GM21737 (cell line): ENCODE measurements around the gene ACMSD.
"Not testable (repeated sequence)": the region's sequence is repeated elsewhere in the genome, so short reads cannot be mapped to it uniquely, and the experiment has no call there.

ENCODE experiments used
- ATAC-seq: cut with Tn5 transposase; IDR thresholded peaks from one replicate; pipeline ENCODE4 v1.9.1; 2021; ENCODE audit warnings: mild to moderate bottlenecking, moderate library complexity; ENCODE audit not compliant: unreplicated experiment

The ACMSD gene

GRCh38 chr2:134905168-134905567, 66.8 kb downstream of the ACMSD start:
- no peak for ATAC-seq

- ATAC-seq, result no peak
Measured at GRCh38 chr2:134906726-134907125, 68.3 kb downstream of the ACMSD start.

GRCh38 chr2:134907441-134908116, 69.2 kb downstream of the ACMSD start:
- ATAC-seq, result not testable (repeated sequence)

DNA sequence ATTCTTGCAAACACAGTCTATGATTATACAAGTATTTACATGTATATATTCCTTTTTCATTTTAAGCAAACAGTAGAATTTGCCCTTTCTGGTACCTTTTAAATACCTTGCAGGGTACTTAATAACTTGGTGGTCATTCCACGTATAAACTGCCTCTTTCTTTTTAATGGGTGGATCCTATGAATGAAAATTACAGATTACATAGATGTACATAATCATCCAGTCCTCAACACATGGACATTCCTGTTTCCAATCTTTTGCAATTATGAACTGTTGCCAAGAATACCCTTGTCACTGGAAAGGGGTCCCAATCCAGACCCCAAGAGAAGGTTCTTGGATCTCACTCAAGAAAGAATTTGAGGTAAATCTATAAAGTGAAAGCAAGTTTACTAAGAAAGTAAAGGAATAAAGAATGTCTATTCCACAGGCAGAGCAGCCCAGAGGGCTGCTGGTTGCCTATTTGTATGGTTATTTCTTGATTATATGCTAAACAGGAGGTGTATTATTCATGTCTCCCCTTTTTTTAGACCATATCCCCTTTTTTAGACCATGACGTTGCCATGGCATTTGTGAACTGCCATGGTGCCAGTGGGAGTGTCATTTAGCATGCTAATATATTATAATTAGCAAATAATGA, 72.5 kb downstream of the ACMSD start:
- no peak for ATAC-seq

- ATAC-seq, result no peak
Measured at GRCh38 chr2:134911400-134911785, 73.0 kb downstream of the ACMSD start.

- no peak for ATAC-seq
Measured at GRCh38 chr2:134912361-134912760, 73.9 kb downstream of the ACMSD start.

DNA sequence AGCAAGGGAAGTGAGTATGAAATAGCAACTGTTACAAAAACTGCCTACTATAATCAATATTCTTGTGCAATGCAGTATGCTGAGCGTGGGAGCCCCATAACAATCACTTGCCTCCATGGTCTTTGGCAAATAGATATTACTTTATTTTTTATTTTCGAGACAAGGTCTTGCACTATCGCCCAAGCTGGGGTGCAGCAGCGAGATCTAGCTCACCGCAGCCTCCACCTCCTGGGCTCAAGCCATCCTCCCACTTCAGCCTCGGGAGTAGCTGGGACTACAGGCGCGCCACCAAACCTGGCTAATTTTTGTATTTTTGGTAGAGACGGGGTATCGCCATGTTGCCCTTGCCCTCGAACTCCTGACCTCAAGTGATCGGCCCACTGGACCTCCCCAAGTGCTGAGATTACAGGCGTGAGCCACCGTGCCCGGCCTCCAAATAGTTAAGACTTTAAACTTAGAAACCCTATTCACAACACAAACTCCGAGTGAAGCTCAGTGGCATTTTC, 79.0 kb downstream of the ACMSD start:
- no peak for ATAC-seq

DNA sequence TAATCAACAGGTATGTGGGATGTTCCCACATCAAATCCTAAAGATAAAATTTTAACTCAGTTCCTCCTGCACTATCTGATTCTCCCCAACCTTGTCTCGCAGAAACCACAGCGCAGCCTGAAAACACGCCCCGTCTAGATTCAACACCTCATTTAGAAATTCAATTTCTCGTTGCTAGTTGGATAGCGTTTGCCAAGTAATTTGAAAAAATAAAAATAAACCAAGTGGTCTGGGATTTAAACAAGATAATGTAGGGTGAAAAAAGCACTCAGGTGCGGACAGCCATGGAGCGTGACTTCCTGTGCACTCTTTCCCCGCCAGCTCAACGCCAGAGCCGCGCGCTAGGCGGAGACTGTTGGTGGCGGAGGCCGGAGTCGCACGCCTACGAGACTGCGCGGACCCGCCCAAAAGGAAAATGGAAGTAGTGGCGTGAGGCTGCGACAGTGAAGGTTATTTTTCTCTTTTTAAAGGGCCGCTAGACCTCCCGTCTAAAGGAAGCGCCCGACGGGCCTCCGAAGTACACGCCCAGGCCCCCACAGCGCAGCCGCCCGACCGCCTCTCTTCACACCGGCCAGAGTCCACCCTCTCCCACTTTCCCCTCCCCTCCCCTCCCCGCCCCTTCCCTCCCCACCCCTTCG, 79.6 kb downstream of the ACMSD start:
- ATAC-seq, result peak; percentile 73

- peak; percentile 86 for ATAC-seq
Measured at GRCh38 chr2:134918526-134919340, 80.3 kb downstream of the ACMSD start, which contains the start of gene CCNT2. CCNT2 (plus strand) TSS chr2:134918822; CDS start chr2:134918855, 33 bp downstream.

GRCh38 chr2:134919341-134920210, 81.2 kb downstream of the ACMSD start:
- ATAC-seq, result peak; percentile 4

GRCh38 chr2:134924912-134925311, 86.5 kb downstream of the ACMSD start:
- no peak for ATAC-seq

DNA sequence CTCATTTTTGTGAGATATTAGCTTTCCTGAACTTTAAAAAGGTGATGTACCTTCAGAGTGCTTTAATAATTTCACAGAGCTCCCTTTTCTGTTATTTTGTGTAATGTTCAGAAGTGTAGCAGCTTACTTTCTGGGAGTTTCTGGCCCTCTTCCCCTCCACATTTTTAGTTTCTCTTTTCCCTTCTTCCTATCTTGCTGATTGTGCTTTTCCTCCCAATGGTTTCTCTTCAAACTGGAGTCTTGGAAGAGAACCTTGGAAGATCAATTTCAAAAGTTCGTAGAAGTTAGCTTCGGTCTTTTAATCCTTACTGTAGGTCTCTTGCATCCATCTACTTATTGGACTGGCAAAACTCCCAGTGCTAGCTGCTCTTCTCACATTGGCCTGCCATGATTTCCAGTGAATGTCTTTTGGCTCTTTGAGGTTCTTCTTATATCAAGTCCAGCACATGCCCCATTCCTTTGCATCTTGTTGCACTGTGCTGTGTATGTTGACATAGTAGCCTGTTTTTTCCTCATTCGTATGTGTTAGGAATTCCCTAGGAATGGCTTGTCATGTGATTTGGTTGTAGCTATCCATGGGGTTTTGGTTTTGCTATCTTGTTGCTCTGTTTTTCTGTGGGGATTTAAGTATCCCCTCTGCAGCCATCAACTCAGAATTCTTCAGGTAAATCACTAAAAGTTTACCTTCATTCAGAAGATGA, 88.0 kb downstream of the ACMSD start:
- ATAC-seq, result no peak

DNA sequence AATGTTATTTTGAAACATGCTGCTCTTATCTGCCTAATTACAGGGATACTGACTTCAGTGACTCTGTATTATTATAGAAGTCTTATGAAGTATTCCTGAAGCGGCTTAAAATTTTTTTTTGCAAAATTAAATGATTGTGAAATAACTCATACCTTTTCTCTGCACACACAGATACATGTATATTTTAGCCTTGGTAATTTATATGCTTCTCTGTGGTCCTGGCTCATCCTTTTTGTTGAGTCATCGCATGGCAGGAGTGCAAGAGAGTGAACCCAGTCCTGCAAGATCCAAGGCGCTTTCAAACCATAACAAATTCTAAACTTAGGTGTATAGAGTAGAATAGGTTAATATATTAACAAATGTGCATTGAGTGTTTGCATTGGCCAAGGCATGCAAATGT, 88.8 kb downstream of the ACMSD start:
- ATAC-seq, result no peak

- no peak for ATAC-seq
Measured at GRCh38 chr2:134932864-134933526, 94.6 kb downstream of the ACMSD start.

DNA sequence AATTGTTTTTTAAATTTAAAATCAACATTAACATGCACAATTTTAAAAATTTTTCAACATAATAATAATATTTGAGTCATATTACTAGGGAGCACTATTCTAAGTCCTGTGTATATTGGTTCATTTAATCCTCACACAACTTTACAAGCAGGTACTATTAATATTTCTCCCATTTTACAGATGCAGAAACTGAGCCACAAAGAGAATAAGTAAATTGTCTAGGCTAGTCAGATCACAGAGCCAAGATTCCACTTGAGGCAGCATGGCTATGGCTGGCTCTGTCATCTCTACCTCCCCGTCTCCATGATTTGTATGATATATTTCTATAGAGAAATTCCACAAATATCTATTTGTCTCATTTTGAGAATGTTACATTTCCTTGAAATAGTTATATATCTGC, 95.3 kb downstream of the ACMSD start:
- ATAC-seq, result no peak

- ATAC-seq, result no peak
Measured at GRCh38 chr2:134934150-134934549, 95.7 kb downstream of the ACMSD start.

DNA sequence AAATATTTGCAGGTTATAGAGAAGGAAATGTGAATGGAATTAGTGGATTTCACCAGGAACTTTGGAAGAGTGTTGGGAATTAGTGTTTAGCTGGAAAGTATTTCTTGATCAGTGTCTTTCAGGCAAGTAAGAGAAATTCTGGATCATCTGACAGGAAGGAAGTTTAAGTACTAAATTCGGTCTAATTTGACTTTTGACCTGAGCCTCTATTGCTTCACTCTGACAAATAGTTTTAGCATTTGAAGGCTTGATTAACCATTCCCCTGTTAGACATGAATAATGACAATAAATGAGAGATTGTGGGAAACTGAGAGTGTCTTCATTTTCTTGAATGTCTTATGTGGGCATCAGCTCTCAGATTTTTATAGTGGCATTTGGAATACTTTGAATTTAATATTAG, 96.2 kb downstream of the ACMSD start:
- no peak for ATAC-seq

DNA sequence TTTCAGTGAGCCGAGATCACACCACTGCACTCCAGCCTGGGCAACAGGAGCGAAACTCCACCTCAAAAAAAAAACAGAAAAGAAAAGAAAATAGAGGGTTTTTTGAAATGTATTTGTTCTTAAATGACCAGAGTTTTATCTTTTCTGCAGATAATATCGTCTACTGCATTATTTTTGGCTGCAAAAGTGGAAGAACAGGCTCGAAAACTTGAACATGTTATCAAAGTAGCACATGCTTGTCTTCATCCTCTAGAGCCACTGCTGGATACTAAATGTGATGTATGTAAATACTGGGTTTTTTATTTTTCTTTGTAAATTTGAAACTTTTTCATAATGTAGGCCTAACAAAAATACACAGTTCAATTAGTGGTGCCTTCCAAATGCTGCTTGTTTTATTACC, 98.3 kb downstream of the ACMSD start:
- ATAC-seq, result no peak

DNA sequence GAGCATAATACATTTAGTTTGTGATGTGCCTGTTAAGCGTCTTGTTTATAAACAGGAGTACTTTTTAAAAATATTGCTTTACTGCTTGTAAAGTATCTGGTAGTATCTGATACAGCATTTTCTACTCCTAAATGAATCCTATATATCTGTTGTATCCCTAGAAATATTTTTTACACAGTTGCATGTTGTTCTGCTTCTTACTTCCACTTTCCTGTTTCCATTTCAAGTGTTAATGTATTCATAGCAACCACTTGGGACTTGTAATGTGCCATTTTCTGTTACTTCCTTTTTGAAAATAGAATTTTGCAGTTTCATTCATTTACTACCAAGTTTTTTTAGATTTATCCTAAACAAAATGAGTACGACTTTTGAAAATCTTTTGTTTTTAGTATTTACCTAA, 105.1 kb downstream of the ACMSD start:
- ATAC-seq, result no peak
